K562 (cell line): ENCODE measurements around the gene MYL6B. TPM values are rescaled to one million over a fixed set of nuclear protein-coding genes. Genes with fewer than 3 reads are reported as not detected.

ENCODE experiments used
- ARID4B ChIP-seq: sonication (generic); formaldehyde crosslinking; IDR thresholded peaks from 2 replicates; pipeline ENCODE4 v1.8.0; 2022; ENCODE audit warnings: mild to moderate bottlenecking, missing genetic modification reagents
- CSDE1 ChIP-seq, 2 experiments: fragments of 450-650 bp; IDR thresholded peaks; 2 replicates each; pipeline ENCODE4 v1.6.1; 2016; ENCODE audit warnings: mild to moderate bottlenecking in 1 of 2
- CTBP1 ChIP-seq: fragments of 450-650 bp; IDR thresholded peaks from 2 replicates; pipeline ENCODE4 v1.6.1; 2016; ENCODE audit warnings: borderline replicate concordance
- HMG20B ChIP-seq: fragments of 250-450 bp; sonication (Bioruptor Pico); IDR thresholded peaks from 2 replicates; pipeline ENCODE4 v1.5.0; 2021; ENCODE audit warnings: mild to moderate bottlenecking
- ILK ChIP-seq: fragments of 450-650 bp; IDR thresholded peaks from 2 replicates; pipeline ENCODE4 v1.6.1; 2016; ENCODE audit warnings: missing genetic modification characterization, low read depth, mild to moderate bottlenecking, missing compliant biosample characterization, moderate library complexity, borderline replicate concordance
- MAZ ChIP-seq, 2 experiments: fragments of 450-650 bp in 1 of 2; sonication (generic) in 1 of 2; formaldehyde crosslinking; IDR thresholded peaks in 1 of 2; conservative IDR thresholded peaks in 1 of 2; 2 replicates each; pipeline versions ENCODE4 v1.4.0 to v1.5.0; 2020; ENCODE audit warnings: mild to moderate bottlenecking in 1 of 2, missing genetic modification reagents in 1 of 2
- OTX1 ChIP-seq: fragments of 450-650 bp; formaldehyde crosslinking; IDR thresholded peaks from 2 replicates; pipeline ENCODE4 v1.4.0; 2022; ENCODE audit warnings: mild to moderate bottlenecking
- PCBP2 ChIP-seq: fragments of 200-400 bp; formaldehyde crosslinking; IDR thresholded peaks from 2 replicates; pipeline ENCODE4 v1.6.1; 2018; ENCODE audit warnings: low read length, low read depth, mild to moderate bottlenecking, moderate library complexity; ENCODE audit not compliant: poor library complexity, severe bottlenecking
- PHF21A ChIP-seq: fragments of 450-650 bp; IDR thresholded peaks from 2 replicates; pipeline ENCODE4 v1.6.1; 2017; ENCODE audit warnings: low read depth, borderline replicate concordance
- RFX5 ChIP-seq: IDR thresholded peaks from 2 replicates; pipeline ENCODE4 v1.6.1; 2011; ENCODE audit warnings: low read depth, mild to moderate bottlenecking, improper control_type of control experiment, low read length
- ZFP36 ChIP-seq: fragments of 150-350 bp; IDR thresholded peaks from 2 replicates; pipeline ENCODE4 v1.6.1; 2018; ENCODE audit warnings: low read length, low read depth; ENCODE audit not compliant: partially characterized antibody
- ZNF263 ChIP-seq: sonication (generic); formaldehyde crosslinking; IDR thresholded peaks from 2 replicates; pipeline ENCODE4 v1.8.0; 2022; ENCODE audit warnings: mild to moderate bottlenecking, missing genetic modification reagents, borderline replicate concordance
- polyA plus RNA-seq, 8 experiments: library from polyadenylated mRNA; depleted of rRNA in 4 of 8; stranded (reverse) in 5 of 8; unstranded in 3 of 8; fragments of >200 nt; fragmentation: Nextera tagmentation in 2 of 8; fragmentation: Illumina TruSeq in 1 of 8; extraction: Ambion mirVana in 2 of 8; extraction: Trizol in 1 of 8; gene quantifications; 2 replicates each; pipeline versions ENCODE4 v1.2.1 to v1.2.3, GENCODE V29; 2011 to 2014; ENCODE audit warnings: inconsistent platforms in 1 of 8, missing spikeins in 1 of 8
- total RNA-seq, 7 experiments: library from RNA; depleted of rRNA in 6 of 7; stranded (reverse); fragments of >200 nt in 6 of 7; fragmentation: Illumina TruSeq in 2 of 7; extraction: Trizol in 2 of 7; gene quantifications; 2 replicates each; pipeline versions ENCODE4 v1.2.1 to v1.2.3, GENCODE V29; 2011 to 2021; ENCODE audit warnings: low replicate concordance in 1 of 7
- TF ChIP-seq, protein P1 (sequence below): fragments of 250-450 bp; sonication (Bioruptor Pico); IDR thresholded peaks from 2 replicates; pipeline ENCODE4 v1.4.0; 2020; ENCODE audit warnings: mild to moderate bottlenecking
- TF ChIP-seq, protein P2 (sequence below): sonication (generic); formaldehyde crosslinking; IDR thresholded peaks from 2 replicates; pipeline ENCODE4 v1.9.0; 2022; ENCODE audit warnings: mild to moderate bottlenecking, missing genetic modification reagents
- TF ChIP-seq, protein P3 (sequence below), 3 experiments: fragments of 200-800 bp in 1 of 3; sonication (Bioruptor generic) in 1 of 3; sonication (generic) in 1 of 3; formaldehyde crosslinking in 1 of 3; IDR thresholded peaks; 2 replicates each; pipeline versions ENCODE4 v1.6.1 to v1.8.0; 2016 to 2022; ENCODE audit warnings: mild to moderate bottlenecking in 2 of 3, missing compliant biosample characterization in 2 of 3, missing genetic modification characterization in 2 of 3, missing genetic modification reagents in 1 of 3

Gene MYL6B
- total and polyA plus RNA-seq, 9 of the 15 experiments (the other 6 are each of a cell fraction or from before 2014, with no cell fraction given), result 42.8 to 77.3 (median 68.6) TPM

GRCh38 chr12:56189918-56190694 lies 37.7 kb downstream of the MYL6B start (continued):
- TF ChIP-seq, protein P1, sequence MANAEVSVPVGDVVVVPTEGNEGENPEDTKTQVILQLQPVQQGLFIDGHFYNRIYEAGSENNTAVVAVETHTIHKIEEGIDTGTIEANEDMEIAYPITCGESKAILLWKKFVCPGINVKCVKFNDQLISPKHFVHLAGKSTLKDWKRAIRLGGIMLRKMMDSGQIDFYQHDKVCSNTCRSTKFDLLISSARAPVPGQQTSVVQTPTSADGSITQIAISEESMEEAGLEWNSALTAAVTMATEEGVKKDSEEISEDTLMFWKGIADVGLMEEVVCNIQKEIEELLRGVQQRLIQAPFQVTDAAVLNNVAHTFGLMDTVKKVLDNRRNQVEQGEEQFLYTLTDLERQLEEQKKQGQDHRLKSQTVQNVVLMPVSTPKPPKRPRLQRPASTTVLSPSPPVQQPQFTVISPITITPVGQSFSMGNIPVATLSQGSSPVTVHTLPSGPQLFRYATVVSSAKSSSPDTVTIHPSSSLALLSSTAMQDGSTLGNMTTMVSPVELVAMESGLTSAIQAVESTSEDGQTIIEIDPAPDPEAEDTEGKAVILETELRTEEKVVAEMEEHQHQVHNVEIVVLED (CRISPR knock-in tag), result no peak
- TF ChIP-seq HMG20B, result no peak
- TF ChIP-seq ILK, result no peak
- TF ChIP-seq PCBP2, result no peak
- peak in 1 of 2 experiments; percentile 63; a peak in 2 of 4 replicates for TF ChIP-seq MAZ (CRISPR knock-in tag; conservative IDR thresholded peaks at IDR 0.05 in 1 of 2, IDR thresholded peaks at IDR 0.05 in 1 of 2)
- TF ChIP-seq CTBP1, result peak; percentile 51; the same call in 1 of the 2 replicates
- peak; percentile 55 for TF ChIP-seq ZFP36
- TF ChIP-seq PHF21A, result no peak
- TF ChIP-seq, protein P2, sequence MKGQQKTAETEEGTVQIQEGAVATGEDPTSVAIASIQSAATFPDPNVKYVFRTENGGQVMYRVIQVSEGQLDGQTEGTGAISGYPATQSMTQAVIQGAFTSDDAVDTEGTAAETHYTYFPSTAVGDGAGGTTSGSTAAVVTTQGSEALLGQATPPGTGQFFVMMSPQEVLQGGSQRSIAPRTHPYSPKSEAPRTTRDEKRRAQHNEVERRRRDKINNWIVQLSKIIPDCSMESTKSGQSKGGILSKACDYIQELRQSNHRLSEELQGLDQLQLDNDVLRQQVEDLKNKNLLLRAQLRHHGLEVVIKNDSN, result peak; percentile 5; the same call in 1 of the 2 replicates
- TF ChIP-seq, protein P3, sequence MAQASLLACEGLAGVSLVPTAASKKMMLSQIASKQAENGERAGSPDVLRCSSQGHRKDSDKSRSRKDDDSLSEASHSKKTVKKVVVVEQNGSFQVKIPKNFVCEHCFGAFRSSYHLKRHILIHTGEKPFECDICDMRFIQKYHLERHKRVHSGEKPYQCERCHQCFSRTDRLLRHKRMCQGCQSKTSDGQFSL (CRISPR knock-in tag; IDR thresholded peaks at IDR 0.05), result 0 out of 2 replicates have a peak, but pooled peaks have one; percentile 36
- TF ChIP-seq, protein P3 (tag; IDR thresholded peaks at IDR 0.05), result no peak
- peak; percentile 85 for TF ChIP-seq ARID4B (CRISPR knock-in tag)
- TF ChIP-seq RFX5, result peak; percentile 67; the same call in 1 of the 2 replicates
- TF ChIP-seq ZNF263, result no peak; the same call in 1 of the 2 replicates
- TF ChIP-seq CSDE1 (IDR thresholded peaks at IDR 0.05), result no peak
- TF ChIP-seq OTX1, result no peak
